GM23248 (cell line): ENCODE measurements around the gene ANKRD11.

Experiments
- EZH2 ChIP-seq: fragments of 200-600 bp; sonication (generic); IDR thresholded peaks from 2 replicates; pipeline ENCODE4 v1.6.1; 2018; ENCODE audit warnings: antibody characterized with exemption, mild to moderate bottlenecking; ENCODE audit not compliant: insufficient read depth, poor library complexity, severe bottlenecking
- EZH2phosphoT487 ChIP-seq: fragments of 200-600 bp; sonication (generic); IDR thresholded peaks from 2 replicates; pipeline ENCODE4 v1.6.1; 2018; ENCODE audit warnings: antibody characterized with exemption, moderate library complexity, mild to moderate bottlenecking, low read depth; ENCODE audit not compliant: insufficient read depth

DNA sequence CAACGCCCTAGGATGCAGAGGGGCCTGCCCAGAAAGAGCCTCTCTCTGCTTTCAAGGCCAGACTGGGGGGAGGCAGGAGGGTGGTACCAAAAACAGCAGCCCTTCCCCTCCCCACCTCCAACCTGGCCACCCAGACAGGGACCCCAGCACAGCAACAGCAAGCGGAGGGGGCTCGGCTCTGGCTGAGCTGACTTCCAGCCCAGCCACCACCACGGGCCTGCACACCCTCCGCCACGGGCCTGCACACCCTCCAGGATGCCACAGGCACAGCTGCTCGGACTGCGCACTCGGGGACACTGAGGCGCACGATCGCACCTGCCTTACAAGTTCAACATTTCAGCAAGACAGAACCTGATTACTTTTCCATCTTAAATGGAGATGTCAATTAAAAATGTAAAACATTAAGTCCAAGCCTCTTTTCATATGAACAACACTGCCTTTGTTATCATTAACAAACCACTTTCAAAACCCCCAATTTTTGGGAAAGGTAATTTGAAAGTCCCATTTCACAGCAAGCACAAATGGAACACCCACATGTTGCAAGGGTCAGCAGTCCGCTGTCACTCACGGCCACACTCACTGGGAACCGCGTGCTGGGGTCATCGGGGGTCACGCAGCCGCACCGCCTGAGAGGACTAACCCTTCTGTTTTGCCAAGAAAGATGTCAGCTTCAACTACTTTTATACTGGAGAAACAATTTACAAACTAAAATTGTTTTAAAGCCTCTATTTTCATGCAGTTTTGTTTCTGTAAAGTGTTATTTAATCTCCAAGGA lies 76.4 kb downstream of the ANKRD11 start:
- TF ChIP-seq EZH2, result no peak
- no peak for TF ChIP-seq EZH2phosphoT487
